Sigmoid colon (tissue), 7 donors: ENCODE results near the gene POLK. TPM values are rescaled to one million over a fixed set of nuclear protein-coding genes. Genes with fewer than 3 reads are reported as not detected.

Source experiments
- DNase-seq: peaks from one replicate; pipeline ENCODE4 v3.0.0-alpha.2; 2019
- H3K27ac ChIP-seq, 4 donors: fragments of 200-600 bp; sonication (generic); one replicate each; pipeline ENCODE4 v1.5.1; 2016 to 2019; ENCODE audit warnings: mild to moderate bottlenecking in 1 of 4
- H3K27me3 ChIP-seq, 3 donors: fragments of 200-600 bp; sonication (generic); one replicate each; pipeline ENCODE4 v1.5.1; 2019; ENCODE audit warnings: mild to moderate bottlenecking in 1 of 3
- H3K36me3 ChIP-seq, 4 donors: fragments of 200-600 bp; sonication (generic); one replicate each; pipeline ENCODE4 v1.5.1; 2016 to 2019
- H3K4me1 ChIP-seq, 4 donors: fragments of 200-600 bp; sonication (generic); one replicate each; pipeline ENCODE4 v1.5.1; 2017 to 2019
- H3K4me3 ChIP-seq, 4 donors: fragments of 200-600 bp; sonication (generic); one replicate each; pipeline ENCODE4 v1.5.1; 2017 to 2019; ENCODE audit warnings: mild to moderate bottlenecking in 2 of 4, moderate library complexity in 1 of 4
- H3K9me3 ChIP-seq, 4 donors: fragments of 200-600 bp in 3 of 4; sonication (generic) in 3 of 4; one replicate each; pipeline versions ENCODE4 v1.5.1 to v1.6.1; 2013 to 2019
- CTCF ChIP-seq, 4 experiments: fragments of 450-650 bp in 3 of 4; fragments of 200-600 bp in 1 of 4; IDR thresholded peaks; one replicate each; pipeline ENCODE4 v1.5.1; 2016 to 2019; ENCODE audit warnings: antibody characterized with exemption in 4 of 4, mild to moderate bottlenecking in 3 of 4, moderate library complexity in 2 of 4
- EP300 ChIP-seq, 4 donors: sonication (generic); formaldehyde crosslinking; IDR thresholded peaks; one replicate each; pipeline ENCODE4 v1.6.1; 2017; ENCODE audit warnings: antibody characterized with exemption in 4 of 4
- POLR2A ChIP-seq, 2 donors: fragments of 450-650 bp; IDR thresholded peaks; one replicate each; pipeline ENCODE4 v1.6.1; 2016; ENCODE audit warnings: antibody characterized with exemption in 2 of 2, mild to moderate bottlenecking in 2 of 2, moderate library complexity in 2 of 2
- POLR2AphosphoS5 ChIP-seq, 4 donors: sonication (generic); formaldehyde crosslinking; IDR thresholded peaks; one replicate each; pipeline ENCODE4 v1.6.1; 2017; ENCODE audit warnings: antibody characterized with exemption in 4 of 4
- WGBS, 2 donors: extraction: QIAGEN DNeasy Blood & Tissue Kit; methylation state at CpG; one replicate each; pipeline ENCODE4 v1.1.7; 2013; 5-methylcytosine and 5-hydroxymethylcytosine counted together
- intact Hi-C: fragments of 100-400 bp; cut with DNase I; formaldehyde crosslinking; loops from one replicate; pipeline ENCODE4 v1.15.1; 2023
- polyA plus RNA-seq, 3 donors: library from polyadenylated mRNA; stranded (reverse); fragments of 200-250 nt; gene quantifications; one replicate each; pipeline ENCODE4 v1.2.3, GENCODE V29; 2013
- total RNA-seq, 4 donors: library from RNA; depleted of rRNA; stranded (reverse); fragments of >200 nt; gene quantifications; one replicate each; pipeline ENCODE4 v1.1.0, GENCODE V29; 2016
- donor health status: healthy with polysubstance abuse.
- donor health status: Bipolar disorder and iron deficiency.
- donor health status: healthy.

The POLK gene
- total and polyA plus RNA-seq, 7 donors, result 3.9 to 48.5 (median 35.2) TPM

GRCh38 chr5:75512383-75513074 lies 838 bp downstream of the POLK start:
- intact Hi-C loops, result loop anchor here (2.0 to 5.0 kb wide), 4 partner anchors 55 to 275 kb away; partner anchors contain the start of genes ANKRD31 and POC5
- no peak for DNase-seq
- H3K27me3 ChIP-seq, result no peaks in the 10 kb centered on the region
- peaks cover 0 to 50% (median 36%) of the 10 kb centered on the region in 4 donors for H3K4me1 ChIP-seq
- no peak for TF ChIP-seq POLR2AphosphoS5 (IDR thresholded peaks at IDR 0.05)
- no peak for TF ChIP-seq POLR2A (IDR thresholded peaks at IDR 0.05)
- TF ChIP-seq EP300 (IDR thresholded peaks at IDR 0.05), result no peak
- TF ChIP-seq CTCF (IDR thresholded peaks at IDR 0.05), result no peak
- peak overlapping the region; percentile 89 to 95 (median 92) for H3K27ac ChIP-seq
- H3K36me3 ChIP-seq, result no peaks in the 10 kb centered on the region
- no peaks in the 10 kb centered on the region for H3K9me3 ChIP-seq
- WGBS, 2 donors, result 71 to 79% methylated on average over 16 of the region's 16 CpGs
- peak overlapping the region; percentile 59 to 91 (median 86) for H3K4me3 ChIP-seq

GRCh38 chr5:75513841-75514240 lies 2.1 kb downstream of the POLK start:
- Histone ChIP-seq H3K36me3 (no peaks in the 10 kb centered on the region), H3K27me3 (no peaks in the 10 kb centered on the region), H3K4me1 (peaks cover 0 to 41% (median 34%) of the 10 kb centered on the region in 4 donors), H3K27ac (no peak overlapping the region), H3K4me3 (no peak overlapping the region), H3K9me3 (no peaks in the 10 kb centered on the region)
- WGBS, 2 donors, result 44 to 65% methylated on average over 1 of the region's 1 CpG
- intact Hi-C loops, result loop anchor here (2.0 to 5.0 kb wide), 4 partner anchors 53 to 277 kb away; partner anchors contain the start of genes ANKRD31 and POC5
- DNase-seq, result no peak
- no peak for TF ChIP-seq POLR2A (IDR thresholded peaks at IDR 0.05)
- TF ChIP-seq POLR2AphosphoS5 (IDR thresholded peaks at IDR 0.05), result no peak
- TF ChIP-seq CTCF (IDR thresholded peaks at IDR 0.05), result no peak
- no peak for TF ChIP-seq EP300 (IDR thresholded peaks at IDR 0.05)

GRCh38 chr5:75514323-75514722 lies 2.6 kb downstream of the POLK start:
- no peaks in the 10 kb centered on the region for H3K36me3 ChIP-seq
- no peak overlapping the region for H3K27ac ChIP-seq
- H3K9me3 ChIP-seq, result no peaks in the 10 kb centered on the region
- no peak for TF ChIP-seq POLR2A (IDR thresholded peaks at IDR 0.05)
- no peak for TF ChIP-seq CTCF (IDR thresholded peaks at IDR 0.05)
- TF ChIP-seq POLR2AphosphoS5 (IDR thresholded peaks at IDR 0.05), result no peak
- no peak for TF ChIP-seq EP300 (IDR thresholded peaks at IDR 0.05)
- no peaks in the 10 kb centered on the region for H3K27me3 ChIP-seq
- DNase-seq, result no peak
- H3K4me1 ChIP-seq, result peaks cover 0 to 37% (median 29%) of the 10 kb centered on the region in 4 donors
- no peak overlapping the region for H3K4me3 ChIP-seq
- intact Hi-C loops, result loop anchor here (5.0 kb wide), 3 partner anchors 53 to 277 kb away; partner anchors contain the start of gene ANKRD31
- 93 to 97% methylated on average over 3 of the region's 3 CpGs for WGBS, 2 donors

DNA sequence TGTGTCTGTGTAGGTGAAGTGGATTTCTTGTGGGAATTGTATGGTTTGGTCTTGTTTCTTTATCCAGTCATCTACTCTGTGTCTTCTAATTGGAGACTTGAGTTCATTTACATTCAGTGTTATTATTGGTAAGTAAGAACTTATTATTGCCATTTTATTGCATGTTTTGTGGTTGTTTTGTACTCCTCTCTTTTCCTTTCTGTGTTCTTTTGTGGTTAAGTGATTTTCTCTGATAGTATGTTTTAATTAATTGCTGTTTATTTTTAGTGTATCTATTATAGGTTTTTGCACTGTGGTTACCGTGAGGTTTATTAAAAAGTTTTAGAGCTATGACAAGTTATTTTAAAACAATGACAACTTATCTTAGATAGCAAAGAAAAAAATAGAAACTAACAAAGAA lies 8.1 kb downstream of the POLK start:
- no peaks in the 10 kb centered on the region for H3K36me3 ChIP-seq
- H3K4me3 ChIP-seq, result no peak overlapping the region
- H3K27me3 ChIP-seq, result no peaks in the 10 kb centered on the region
- intact Hi-C loops, result no loop called here
- no peak overlapping the region for H3K27ac ChIP-seq
- 79 to 90% methylated on average over 1 of the region's 1 CpG for WGBS, 2 donors
- H3K9me3 ChIP-seq, result peaks cover 0 to 3% (median 2%) of the 10 kb centered on the region in 4 donors
- H3K4me1 ChIP-seq, result peaks cover 0 to 19% (median 3%) of the 10 kb centered on the region in 4 donors
- TF ChIP-seq POLR2AphosphoS5 (IDR thresholded peaks at IDR 0.05) (no peak), EP300 (IDR thresholded peaks at IDR 0.05) (no peak), CTCF (IDR thresholded peaks at IDR 0.05) (no peak), POLR2A (IDR thresholded peaks at IDR 0.05) (no peak)
- no peak for DNase-seq
